Measurements from ENCODE around the gene NRXN3.

DNA sequence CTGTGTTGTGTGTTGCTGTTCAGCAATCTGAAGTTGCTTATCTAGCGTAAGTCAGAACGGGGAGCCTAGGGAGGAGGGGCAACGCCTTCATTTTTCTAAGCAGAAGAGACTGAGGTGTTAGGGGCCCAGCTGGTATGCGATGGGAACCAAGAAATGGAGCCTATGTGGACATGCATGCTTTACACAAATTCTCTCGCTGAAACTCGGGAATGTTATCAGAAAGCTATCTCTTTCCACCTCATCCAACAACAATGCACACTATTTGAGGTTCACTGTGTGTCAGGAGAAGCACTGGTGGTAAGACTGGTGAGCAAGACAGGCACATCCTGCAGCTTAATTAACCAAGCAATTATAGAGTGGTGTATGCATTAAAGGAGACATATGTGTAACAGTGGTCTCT, 89.7 kb downstream of the NRXN3 start:
- TF ChIP-seq, protein P1, sequence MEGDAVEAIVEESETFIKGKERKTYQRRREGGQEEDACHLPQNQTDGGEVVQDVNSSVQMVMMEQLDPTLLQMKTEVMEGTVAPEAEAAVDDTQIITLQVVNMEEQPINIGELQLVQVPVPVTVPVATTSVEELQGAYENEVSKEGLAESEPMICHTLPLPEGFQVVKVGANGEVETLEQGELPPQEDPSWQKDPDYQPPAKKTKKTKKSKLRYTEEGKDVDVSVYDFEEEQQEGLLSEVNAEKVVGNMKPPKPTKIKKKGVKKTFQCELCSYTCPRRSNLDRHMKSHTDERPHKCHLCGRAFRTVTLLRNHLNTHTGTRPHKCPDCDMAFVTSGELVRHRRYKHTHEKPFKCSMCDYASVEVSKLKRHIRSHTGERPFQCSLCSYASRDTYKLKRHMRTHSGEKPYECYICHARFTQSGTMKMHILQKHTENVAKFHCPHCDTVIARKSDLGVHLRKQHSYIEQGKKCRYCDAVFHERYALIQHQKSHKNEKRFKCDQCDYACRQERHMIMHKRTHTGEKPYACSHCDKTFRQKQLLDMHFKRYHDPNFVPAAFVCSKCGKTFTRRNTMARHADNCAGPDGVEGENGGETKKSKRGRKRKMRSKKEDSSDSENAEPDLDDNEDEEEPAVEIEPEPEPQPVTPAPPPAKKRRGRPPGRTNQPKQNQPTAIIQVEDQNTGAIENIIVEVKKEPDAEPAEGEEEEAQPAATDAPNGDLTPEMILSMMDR (conservative IDR thresholded peaks at IDR 0.05; ENCODE audit: low read length), result no peak
- TF ChIP-seq EZH2phosphoT487 (IDR thresholded peaks at IDR 0.05; ENCODE audit: borderline replicate concordance, low read depth, low read length), result no peak
